CD4-positive, alpha-beta T cell (primary cell): ENCODE data around the gene EIF2D. TPM values are rescaled to one million over a fixed set of nuclear protein-coding genes. Genes with fewer than 3 reads are reported as not detected.

Source experiments
- ATAC-seq: fragments of 200-7000 bp; cut with Tn5 transposase; one replicate; pipeline ENCODE4 v1.10.0; 2022; ENCODE audit warnings: mild to moderate bottlenecking; ENCODE audit not compliant: poor library complexity
- CTCF ChIA-PET: fragments of 350-600 bp; sonication (Branson Sonifier 250); formaldehyde crosslinking; loops from one replicate; lab custom pipeline; 2021; ENCODE audit warnings: antibody characterized with exemption, inconsistent platforms; lab: Charles Lee
- POLR2A ChIA-PET: fragments of 350-600 bp; sonication (Branson Sonifier 250); formaldehyde crosslinking; loops from one replicate; lab custom pipeline; 2021; ENCODE audit warnings: antibody characterized with exemption, inconsistent platforms; lab: Charles Lee
- DNase-seq, 14 experiments: peaks; one replicate each; pipeline ENCODE4 v3.0.0-alpha.2; 2013 to 2020; ENCODE audit warnings: mixed read lengths in 2 of 14
- H3K27ac ChIP-seq, 2 donors: one replicate each; pipeline versions ENCODE4 v1.5.1 to v1.7.0; 2013; ENCODE audit warnings: low read length in 2 of 2, low read depth in 1 of 2, mild to moderate bottlenecking in 1 of 2
- H3K27me3 ChIP-seq, 2 experiments: 1 replicate in 1 of 2; 2 replicates in 1 of 2; pipeline versions ENCODE4 v1.6.1 to v1.7.0; 2013; ENCODE audit warnings: low read length in 2 of 2, control low read depth in 1 of 2, mild to moderate bottlenecking in 1 of 2, moderate library complexity in 1 of 2; ENCODE audit not compliant: insufficient read depth in 2 of 2, control insufficient read depth in 1 of 2
- H3K36me3 ChIP-seq: one replicate; pipeline ENCODE4 v1.6.1; 2013; ENCODE audit warnings: low read length, control low read depth; ENCODE audit not compliant: insufficient read depth
- H3K4me1 ChIP-seq: one replicate; pipeline ENCODE4 v1.6.1; 2013; ENCODE audit warnings: low read length, control low read depth; ENCODE audit not compliant: insufficient read depth
- H3K4me3 ChIP-seq: one replicate; pipeline ENCODE4 v1.5.1; 2013; ENCODE audit warnings: mild to moderate bottlenecking, low read length, moderate library complexity
- H3K9me3 ChIP-seq, 2 experiments: 1 replicate in 1 of 2; 2 replicates in 1 of 2; pipeline versions ENCODE4 v1.6.1 to v1.7.0; 2013; ENCODE audit warnings: low read length in 2 of 2, mild to moderate bottlenecking in 2 of 2, control low read depth in 1 of 2, moderate library complexity in 1 of 2; ENCODE audit not compliant: control insufficient read depth in 1 of 2, insufficient read depth in 1 of 2
- H3K27ac Mint-ChIP-seq: one replicate; pipeline ENCODE4 v1.8.0; 2020; ENCODE audit warnings: mixed read lengths
- H3K27me3 Mint-ChIP-seq: one replicate; pipeline ENCODE4 v1.8.0; 2021; ENCODE audit warnings: mixed read lengths
- H3K36me3 Mint-ChIP-seq: one replicate; pipeline ENCODE4 v1.8.0; 2021; ENCODE audit warnings: low read depth, mixed read lengths
- H3K4me1 Mint-ChIP-seq: one replicate; pipeline ENCODE4 v1.8.0; 2021; ENCODE audit warnings: low read depth, mixed read lengths
- H3K4me3 Mint-ChIP-seq: one replicate; pipeline ENCODE4 v1.8.0; 2020; ENCODE audit warnings: mild to moderate bottlenecking, mixed read lengths
- H3K9me3 Mint-ChIP-seq: one replicate; pipeline ENCODE4 v1.8.0; 2020; ENCODE audit warnings: mixed read lengths
- CTCF ChIP-seq: fragments of 200-600 bp; IDR thresholded peaks from one replicate; pipeline ENCODE4 v1.8.0; 2022; ENCODE audit warnings: antibody characterized with exemption, mild to moderate bottlenecking
- intact Hi-C, 2 experiments: fragments of 100-400 bp; cut with DNase I in 1 of 2; cut with micrococcal nuclease in 1 of 2; formaldehyde crosslinking; loops; one replicate each; pipeline versions ENCODE4 v1.15.1 to v1.9.0; 2023 to 2025; cut with DNase I, micrococcal nuclease
- total RNA-seq, 174 experiments: library from RNA in 2 of 174; stranded (reverse) in 2 of 174; gene quantifications; one replicate each; pipeline ENCODE4 v1.2.3 and lab custom pipeline; 2021 to 2026

EIF2D gene
- total RNA-seq, 2 experiments from 2014 or later: 48.9 to 51.6 TPM

DNA sequence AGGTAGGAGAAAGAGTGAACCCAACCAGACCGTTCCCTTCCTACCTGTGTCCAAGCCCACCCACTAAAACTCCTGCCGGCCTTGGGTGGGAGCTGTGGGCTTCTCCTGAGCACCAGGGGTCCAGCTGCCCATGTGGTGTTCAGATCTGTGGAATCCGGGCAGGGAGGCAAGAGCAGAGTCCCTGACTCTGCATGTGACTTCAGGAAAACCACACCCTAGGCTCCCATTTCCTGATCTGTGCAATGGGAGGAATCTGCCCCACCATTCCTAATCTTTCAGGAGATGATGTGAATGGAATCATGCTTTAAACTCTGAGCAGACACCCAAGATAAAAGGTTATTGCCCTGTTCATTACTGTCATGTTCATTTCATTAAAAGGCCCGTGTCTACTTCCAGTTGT, 27.6 kb downstream of the EIF2D start:
- Mint-ChIP-seq H3K4me1 (peaks cover 65% of the 10 kb centered on the region), H3K4me3 (no peak overlapping the region), H3K36me3 (peaks cover 93% of the 10 kb centered on the region), H3K27me3 (no peaks in the 10 kb centered on the region), H3K27ac (peak overlapping the region; percentile 78), H3K9me3 (no peaks in the 10 kb centered on the region)
- Histone ChIP-seq H3K4me1 (peaks cover 76% of the 10 kb centered on the region), H3K9me3 (no peaks in the 10 kb centered on the region), H3K27ac (peak overlapping the region; percentile 3 to 33), H3K4me3 (no peak overlapping the region), H3K27me3 (no peaks in the 10 kb centered on the region), H3K36me3 (peaks cover 88% of the 10 kb centered on the region)
- ChIA-PET CTCF (interaction anchor here (1.6 to 9.1 kb wide), 5 partner anchors 14 to 78 kb away, joined by 5 to 236 read pairs (median 11); partner anchors contain the start of gene RASSF5), POLR2A (interaction anchor here (1.5 to 3.4 kb wide), 2 partner anchors 33 to 39 kb away, joined by 5 to 16 read pairs; no protein-coding TSS in a partner anchor)
- DNase-seq: no peak
- no peak for ATAC-seq
- intact Hi-C loops: loop anchor here in 1 of 2 experiments (5.0 kb wide), 2 partner anchors 92 to 107 kb away; no protein-coding TSS in a partner anchor
- TF ChIP-seq CTCF: no peak

DNA sequence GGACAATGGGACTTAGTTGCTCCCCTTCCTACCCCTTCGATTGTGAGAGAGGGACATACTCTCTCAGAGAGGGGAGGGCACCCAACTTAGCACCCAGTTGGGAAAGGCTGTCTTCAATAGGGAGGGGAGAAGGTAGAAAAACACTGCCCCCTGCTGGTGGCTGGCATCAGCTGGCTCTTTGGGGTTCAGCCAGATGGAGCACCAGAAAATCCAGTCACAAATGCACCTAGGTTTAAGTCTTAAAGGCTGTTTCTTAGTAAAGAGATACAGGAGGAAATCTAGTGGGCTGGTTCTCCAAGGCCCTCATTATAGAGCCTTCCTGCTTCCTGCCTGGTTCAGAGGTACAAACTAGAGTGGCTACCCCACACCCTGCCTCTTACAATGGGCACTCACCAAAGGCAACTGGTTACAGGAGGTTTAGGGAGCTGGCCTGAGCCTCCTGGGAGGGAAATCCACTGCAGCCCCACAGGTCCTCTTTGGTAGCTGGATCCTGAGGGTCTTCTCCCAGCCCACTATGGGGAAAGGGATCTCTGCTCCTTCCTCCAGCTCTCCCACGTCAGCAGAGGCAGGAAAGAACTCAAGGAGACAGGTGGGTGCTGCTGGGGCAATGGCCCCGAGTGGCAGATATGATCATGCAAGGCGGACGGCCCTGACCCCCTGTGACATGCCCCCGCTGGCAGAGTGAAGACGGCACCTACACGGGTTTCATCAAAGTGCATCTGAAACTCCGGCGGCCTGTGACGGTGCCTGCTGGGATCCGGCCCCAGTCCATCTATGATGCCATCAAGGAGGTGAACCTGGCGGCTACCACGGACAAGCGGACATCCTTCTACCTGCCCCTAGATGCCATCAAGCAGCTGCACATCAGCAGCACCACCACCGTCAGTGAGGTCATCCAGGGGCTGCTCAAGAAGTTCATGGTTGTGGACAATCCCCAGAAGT, 28.3 kb downstream of the EIF2D start:
- ATAC-seq (peak; percentile 33), DNase-seq (peak; percentile 77 to 94 (median 86))
- intact Hi-C loops: loop anchor here (1.0 to 5.0 kb wide), 8 partner anchors 31 to 123 kb away; no protein-coding TSS in a partner anchor
- peak overlapping the region; percentile 93 to 95 for H3K27ac ChIP-seq
- no peaks in the 10 kb centered on the region for H3K27me3 ChIP-seq
- CTCF ChIA-PET: interaction anchor here (0.6 to 9.1 kb wide), 17 partner anchors 9 to 122 kb away, joined by 3 to 236 read pairs (median 6); partner anchors contain the start of genes EIF2D and RASSF5
- Mint-ChIP-seq H3K4me1 (peaks cover 66% of the 10 kb centered on the region), H3K27ac (peak overlapping the region; percentile 86), H3K4me3 (peak overlapping the region; percentile 84), H3K9me3 (no peaks in the 10 kb centered on the region), H3K27me3 (no peaks in the 10 kb centered on the region), H3K36me3 (peaks cover 86% of the 10 kb centered on the region)
- H3K36me3 ChIP-seq: peaks cover 89% of the 10 kb centered on the region
- POLR2A ChIA-PET: interaction anchor here (1.0 to 3.5 kb wide), 14 partner anchors 9 to 114 kb away, joined by 3 to 33 read pairs (median 8); partner anchors contain the start of gene IKBKE
- peaks cover 78% of the 10 kb centered on the region for H3K4me1 ChIP-seq
- TF ChIP-seq CTCF: peak; percentile 88
- H3K9me3 ChIP-seq: no peaks in the 10 kb centered on the region
- no peak overlapping the region for H3K4me3 ChIP-seq

- H3K36me3 ChIP-seq: peaks cover 82% of the 10 kb centered on the region
- Mint-ChIP-seq H3K36me3 (peaks cover 82% of the 10 kb centered on the region), H3K27me3 (no peaks in the 10 kb centered on the region), H3K9me3 (no peaks in the 10 kb centered on the region), H3K27ac (peak overlapping the region; percentile 86), H3K4me1 (peaks cover 68% of the 10 kb centered on the region), H3K4me3 (peak overlapping the region; percentile 84)
- DNase-seq (peak in 3 of 14 experiments; percentile 26 to 53 (median 41)), ATAC-seq (no peak)
- H3K27me3 ChIP-seq: no peaks in the 10 kb centered on the region
- no peaks in the 10 kb centered on the region for H3K9me3 ChIP-seq
- CTCF ChIA-PET: interaction anchor here (1.0 to 9.1 kb wide), 16 partner anchors 8 to 121 kb away, joined by 3 to 236 read pairs (median 6); partner anchors contain the start of genes EIF2D and RASSF5
- peak overlapping the region; percentile 93 to 95 for H3K27ac ChIP-seq
- peaks cover 79% of the 10 kb centered on the region for H3K4me1 ChIP-seq
- no peak overlapping the region for H3K4me3 ChIP-seq
- no peak for TF ChIP-seq CTCF
- intact Hi-C loops: loop anchor here (1.0 to 5.0 kb wide), 9 partner anchors 27 to 122 kb away; no protein-coding TSS in a partner anchor
- POLR2A ChIA-PET: interaction anchor here (1.0 to 3.5 kb wide), 14 partner anchors 8 to 113 kb away, joined by 3 to 33 read pairs (median 8); partner anchors contain the start of gene IKBKE
Measured at GRCh38 chr1:206582971-206583706, 29.1 kb downstream of the EIF2D start.
